Stimulated activated CD8-positive, alpha-beta memory T cell treated with anti-CD3 and anti-CD28 coated beads, Interleukin-2, amount 100 ng/mL, for 48 hours (primary cell): ENCODE results near the gene CCDC136.

Source experiments
- DNase-seq, 2 donors: peaks; one replicate each; pipeline ENCODE4 v3.0.0-alpha.2; 2020; ENCODE audit warnings: low read depth in 2 of 2

Gene CCDC136

GRCh38 chr7:128791121-128791971 lies at the start of gene CCDC136:
Gene CCDC136 (plus strand): TSS chr7:128791968. CDS start chr7:128792412, 444 bp downstream.
- peak; percentile 70 for DNase-seq

GRCh38 chr7:128742206-128742605 lies 49.6 kb upstream of the CCDC136 start:
- no peak for DNase-seq

- DNase-seq: no peak
These were observed 48.5 kb upstream of the CCDC136 start for GRCh38 chr7:128743112-128743772.

- DNase-seq: no peak
These were observed 47.3 kb upstream of the CCDC136 start for GRCh38 chr7:128744366-128744905.

GRCh38 chr7:128745706-128746105 lies 46.1 kb upstream of the CCDC136 start:
- DNase-seq: no peak

- DNase-seq: no peak
These were observed 44.3 kb upstream of the CCDC136 start for GRCh38 chr7:128747327-128748079.

- no peak for DNase-seq
These were observed 39.5 kb upstream of the CCDC136 start for GRCh38 chr7:128752251-128752650.

- DNase-seq: no peak
These were observed 36.5 kb upstream of the CCDC136 start for GRCh38 chr7:128755075-128755818.

GRCh38 chr7:128755819-128756476 lies 35.8 kb upstream of the CCDC136 start:
- no peak for DNase-seq

GRCh38 chr7:128757203-128757602 lies 34.6 kb upstream of the CCDC136 start:
- DNase-seq: no peak

GRCh38 chr7:128758553-128758952 lies 33.2 kb upstream of the CCDC136 start:
- DNase-seq: no peak

- DNase-seq: no peak
These were observed 32.5 kb upstream of the CCDC136 start for GRCh38 chr7:128759242-128759641.

- DNase-seq: no peak
These were observed 28.2 kb upstream of the CCDC136 start for GRCh38 chr7:128763541-128763940.

- no peak for DNase-seq
These were observed 24.2 kb upstream of the CCDC136 start for GRCh38 chr7:128767475-128768110.

- DNase-seq: no peak
These were observed 21.5 kb upstream of the CCDC136 start for GRCh38 chr7:128770233-128770632.

- no peak for DNase-seq
These were observed 18.2 kb upstream of the CCDC136 start for GRCh38 chr7:128773604-128774003.

- DNase-seq: no peak
These were observed 17.6 kb upstream of the CCDC136 start for GRCh38 chr7:128774029-128774689.

- no peak for DNase-seq
These were observed 16.8 kb upstream of the CCDC136 start for GRCh38 chr7:128774921-128775320.

GRCh38 chr7:128775744-128776474 lies 15.9 kb upstream of the CCDC136 start, which contains the start of gene OPN1SW:
Gene OPN1SW (minus strand): TSS chr7:128775794. CDS start chr7:128775781, 13 bp downstream.
- DNase-seq: no peak
